NT2/D1 (cell line): ENCODE measurements around the gene NDUFV2.

Source experiments
- SUZ12 ChIP-seq: IDR thresholded peaks from 2 replicates; pipeline ENCODE4 v1.6.1; 2011; ENCODE audit not compliant: insufficient read length, insufficient read depth; ENCODE audit errors: extremely low read depth
- YY1 ChIP-seq: IDR thresholded peaks from 2 replicates; pipeline ENCODE4 v1.6.1; 2011; ENCODE audit not compliant: insufficient read length, insufficient read depth
- ZNF274 ChIP-seq: IDR thresholded peaks from 2 replicates; pipeline ENCODE4 v1.6.1; 2011; ENCODE audit warnings: mild to moderate bottlenecking, low read depth, low read length

DNA sequence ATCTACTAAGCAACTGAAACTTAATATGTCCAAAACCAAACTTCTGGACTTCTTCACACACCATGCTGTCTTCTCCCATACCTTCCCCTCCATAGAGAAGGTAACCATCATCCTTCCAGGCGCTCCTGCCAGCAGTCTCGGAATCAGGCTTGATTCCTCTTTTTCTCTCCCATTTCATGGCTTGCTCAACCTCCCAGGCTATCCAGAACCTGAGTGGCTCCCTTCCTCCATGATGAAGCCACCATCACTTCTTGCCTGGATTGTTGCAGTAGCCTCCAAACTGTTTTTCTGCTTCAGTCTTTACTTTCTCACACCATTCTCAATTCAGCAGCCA is 40.1 kb upstream of the NDUFV2 start:
- TF ChIP-seq ZNF274 = no peak
- no peak for TF ChIP-seq YY1
- no peak for TF ChIP-seq SUZ12
